Measurements from ENCODE around the gene ZNF154.

DNA sequence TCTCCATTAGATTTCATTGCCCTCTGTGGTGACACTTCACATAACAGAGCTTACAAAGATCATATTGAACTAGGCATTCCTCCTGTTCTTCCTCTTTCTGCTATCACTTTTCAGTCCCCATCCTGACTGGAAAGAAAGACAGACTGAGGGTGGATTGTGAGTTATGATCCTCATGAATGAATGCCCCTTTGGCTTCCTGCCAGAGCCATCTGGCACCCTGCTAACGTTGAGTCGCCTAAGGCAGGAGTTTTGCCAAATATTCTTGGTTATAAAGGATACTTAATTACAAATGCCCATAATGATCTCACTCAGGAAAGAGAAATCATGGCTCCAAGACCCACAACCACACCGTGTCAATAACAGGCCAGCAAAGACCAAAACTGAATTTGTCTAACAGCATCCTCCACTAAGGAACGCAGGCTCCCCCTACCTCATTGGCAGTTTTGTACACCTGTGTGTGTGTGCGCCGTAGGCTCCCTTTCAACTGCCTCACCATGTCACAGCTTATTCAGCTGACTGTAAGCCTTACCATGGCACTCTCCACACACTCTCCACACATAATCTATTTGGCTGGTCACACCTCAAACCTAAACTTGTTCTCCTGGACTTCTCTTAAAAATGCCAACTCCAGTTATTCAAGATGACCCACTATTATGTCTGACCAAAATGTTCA is 60.5 kb downstream of the ZNF154 start:
- TF ChIP-seq EZH2 (IDR thresholded peaks at IDR 0.05; ENCODE audit: insufficient read depth, poor library complexity, severe bottlenecking) (no peak), EZH2phosphoT487 (IDR thresholded peaks at IDR 0.05; ENCODE audit: insufficient read depth, low read depth) (no peak)

All from GM23248 (cell line).